ENCODE data around the gene SLC23A3. TPM values are rescaled to one million over a fixed set of nuclear protein-coding genes. Genes with fewer than 3 reads are reported as not detected.

Gene SLC23A3
- total and polyA plus RNA-seq, 12 donors: 0.28 to 2.1 (median 0.47) TPM

DNA sequence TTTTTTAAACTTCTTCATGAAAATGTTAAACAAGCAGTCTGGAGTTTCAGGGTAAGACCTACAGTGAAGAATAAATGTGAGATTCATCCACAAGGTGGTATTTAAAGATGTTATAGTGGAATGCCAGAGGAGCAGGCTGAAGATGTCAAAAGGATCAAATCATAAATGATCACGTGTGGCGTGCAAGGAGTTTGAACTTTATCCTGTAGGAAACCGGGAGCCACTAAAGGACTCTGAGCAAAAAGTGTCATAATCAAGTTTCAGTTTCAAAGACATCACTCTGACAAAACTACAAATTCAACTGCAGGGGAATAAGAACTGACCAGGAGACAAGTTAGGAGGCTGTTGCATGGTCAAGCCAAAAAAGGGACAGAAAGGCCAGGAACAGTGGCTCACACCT is 29.1 kb downstream of the SLC23A3 start:
- no peak overlapping the region for H3K4me3 ChIP-seq
- H3K27ac ChIP-seq: no peak overlapping the region
- H3K9me3 ChIP-seq: peaks cover 0 to 6% (median 0%) of the 10 kb centered on the region in 11 donors
- TF ChIP-seq, protein P1, sequence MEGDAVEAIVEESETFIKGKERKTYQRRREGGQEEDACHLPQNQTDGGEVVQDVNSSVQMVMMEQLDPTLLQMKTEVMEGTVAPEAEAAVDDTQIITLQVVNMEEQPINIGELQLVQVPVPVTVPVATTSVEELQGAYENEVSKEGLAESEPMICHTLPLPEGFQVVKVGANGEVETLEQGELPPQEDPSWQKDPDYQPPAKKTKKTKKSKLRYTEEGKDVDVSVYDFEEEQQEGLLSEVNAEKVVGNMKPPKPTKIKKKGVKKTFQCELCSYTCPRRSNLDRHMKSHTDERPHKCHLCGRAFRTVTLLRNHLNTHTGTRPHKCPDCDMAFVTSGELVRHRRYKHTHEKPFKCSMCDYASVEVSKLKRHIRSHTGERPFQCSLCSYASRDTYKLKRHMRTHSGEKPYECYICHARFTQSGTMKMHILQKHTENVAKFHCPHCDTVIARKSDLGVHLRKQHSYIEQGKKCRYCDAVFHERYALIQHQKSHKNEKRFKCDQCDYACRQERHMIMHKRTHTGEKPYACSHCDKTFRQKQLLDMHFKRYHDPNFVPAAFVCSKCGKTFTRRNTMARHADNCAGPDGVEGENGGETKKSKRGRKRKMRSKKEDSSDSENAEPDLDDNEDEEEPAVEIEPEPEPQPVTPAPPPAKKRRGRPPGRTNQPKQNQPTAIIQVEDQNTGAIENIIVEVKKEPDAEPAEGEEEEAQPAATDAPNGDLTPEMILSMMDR (IDR thresholded peaks at IDR 0.05): no peak
- no peak for ATAC-seq
- H3K4me1 ChIP-seq: no peaks in the 10 kb centered on the region
- intact Hi-C loops (cut with DNase I): no loop called here
- 95 to 98% methylated on average over 3 of the region's 3 CpGs for WGBS, 2 donors
- no peaks in the 10 kb centered on the region for H3K27me3 ChIP-seq
- H3K36me3 ChIP-seq: peaks cover 0 to 78% (median 19%) of the 10 kb centered on the region in 9 donors
- no peak for DNase-seq

DNA sequence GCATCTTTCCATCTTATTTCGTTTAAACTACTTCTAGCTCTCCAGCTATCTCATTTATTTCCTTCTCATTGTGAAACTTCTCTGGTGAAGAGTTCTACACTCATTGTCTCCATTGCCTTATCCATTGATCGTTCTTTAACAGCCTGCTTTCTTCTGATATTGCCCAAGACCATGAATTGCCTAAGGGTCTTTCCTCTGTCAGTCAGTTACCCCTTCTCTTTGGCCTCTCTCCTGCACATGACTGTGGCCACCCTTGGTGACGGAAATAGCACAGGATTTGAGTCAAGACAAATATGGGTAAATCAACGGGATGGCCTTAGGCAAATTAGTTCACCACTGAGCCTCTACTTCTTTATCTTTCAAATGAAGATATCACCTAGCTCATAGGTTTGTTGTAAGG is 35.9 kb downstream of the SLC23A3 start:
- TF ChIP-seq, protein P1 (IDR thresholded peaks at IDR 0.05): no peak
- ATAC-seq (no peak), DNase-seq (no peak)
- intact Hi-C loops (cut with DNase I): no loop called here
- Histone ChIP-seq H3K9me3 (no peaks in the 10 kb centered on the region), H3K36me3 (peaks cover 0 to 18% (median 0%) of the 10 kb centered on the region in 9 donors), H3K27ac (no peak overlapping the region), H3K27me3 (no peaks in the 10 kb centered on the region), H3K4me1 (peaks cover 0 to 6% (median 0%) of the 10 kb centered on the region in 9 donors), H3K4me3 (no peak overlapping the region)
- 91 to 95% methylated on average over 4 of the region's 4 CpGs for WGBS, 2 donors

DNA sequence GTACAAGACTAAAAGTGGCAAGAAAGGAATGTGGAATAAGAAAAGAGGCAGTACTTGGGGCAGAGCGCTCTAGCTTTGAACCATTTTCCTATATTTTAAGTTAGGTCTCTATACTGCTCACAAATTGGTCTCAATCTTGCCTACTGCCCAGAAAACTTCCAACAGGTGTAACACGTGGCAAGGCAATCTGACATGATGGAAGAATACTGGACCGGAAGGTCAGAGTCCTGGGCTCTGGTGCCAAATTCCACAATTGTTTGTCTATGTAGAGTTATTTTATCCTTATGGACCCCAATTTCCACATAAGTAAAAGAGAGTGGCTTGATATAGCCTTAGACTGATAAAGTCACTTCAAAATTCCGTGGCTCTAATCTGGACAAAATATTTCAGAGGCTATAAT is 38.1 kb downstream of the SLC23A3 start:
- Histone ChIP-seq H3K9me3 (no peaks in the 10 kb centered on the region), H3K27ac (no peak overlapping the region), H3K4me3 (no peak overlapping the region), H3K36me3 (peaks cover 0 to 5% (median 0%) of the 10 kb centered on the region in 9 donors), H3K27me3 (no peaks in the 10 kb centered on the region), H3K4me1 (peaks cover 0 to 27% (median 3%) of the 10 kb centered on the region in 9 donors)
- TF ChIP-seq, protein P1 (IDR thresholded peaks at IDR 0.05): no peak
- ATAC-seq: no peak
- 79 to 84% methylated on average over 4 of the region's 4 CpGs for WGBS, 2 donors
- DNase-seq: no peak
- intact Hi-C loops (cut with DNase I): no loop called here

DNA sequence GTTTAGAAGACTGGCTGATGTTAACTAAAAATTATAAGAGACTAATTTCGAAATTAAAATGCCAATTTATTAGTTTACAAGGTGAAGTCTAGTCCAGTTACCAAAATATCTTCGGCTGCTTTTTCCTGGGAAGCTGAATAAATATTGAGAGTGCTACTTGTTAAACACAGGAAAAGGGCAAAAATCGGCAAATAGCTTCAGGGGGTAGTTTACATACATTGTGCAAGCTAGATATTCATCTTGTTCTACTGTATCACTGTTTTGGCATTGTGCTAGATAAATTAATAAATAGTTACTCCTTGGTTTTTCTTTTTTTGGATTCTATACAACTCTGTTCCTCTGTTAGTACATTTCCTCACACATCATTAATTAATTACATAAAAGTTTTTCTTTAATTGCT is 38.5 kb downstream of the SLC23A3 start:
- TF ChIP-seq, protein P1 (IDR thresholded peaks at IDR 0.05): no peak
- H3K4me3 ChIP-seq: no peak overlapping the region
- peaks cover 0 to 31% (median 3%) of the 10 kb centered on the region in 9 donors for H3K4me1 ChIP-seq
- no peaks in the 10 kb centered on the region for H3K27me3 ChIP-seq
- WGBS, 2 donors: 82 to 87% methylated on average over 3 of the region's 3 CpGs
- no peak overlapping the region for H3K27ac ChIP-seq
- H3K36me3 ChIP-seq: peaks cover 0 to 5% (median 0%) of the 10 kb centered on the region in 9 donors
- intact Hi-C loops (cut with DNase I): no loop called here
- H3K9me3 ChIP-seq: no peaks in the 10 kb centered on the region
- no peak for ATAC-seq
- no peak for DNase-seq
